GM12873 (cell line): ENCODE measurements around the gene MYCT1.

Source experiments
- TF ChIP-seq, protein P1 (sequence below): IDR thresholded peaks from 2 replicates; pipeline ENCODE4 v1.5.1; 2012; ENCODE audit warnings: low read depth, mild to moderate bottlenecking, moderate library complexity, low read length, control low read depth; ENCODE audit not compliant: insufficient read depth; ENCODE audit errors: missing control alignments

MYCT1 gene

DNA sequence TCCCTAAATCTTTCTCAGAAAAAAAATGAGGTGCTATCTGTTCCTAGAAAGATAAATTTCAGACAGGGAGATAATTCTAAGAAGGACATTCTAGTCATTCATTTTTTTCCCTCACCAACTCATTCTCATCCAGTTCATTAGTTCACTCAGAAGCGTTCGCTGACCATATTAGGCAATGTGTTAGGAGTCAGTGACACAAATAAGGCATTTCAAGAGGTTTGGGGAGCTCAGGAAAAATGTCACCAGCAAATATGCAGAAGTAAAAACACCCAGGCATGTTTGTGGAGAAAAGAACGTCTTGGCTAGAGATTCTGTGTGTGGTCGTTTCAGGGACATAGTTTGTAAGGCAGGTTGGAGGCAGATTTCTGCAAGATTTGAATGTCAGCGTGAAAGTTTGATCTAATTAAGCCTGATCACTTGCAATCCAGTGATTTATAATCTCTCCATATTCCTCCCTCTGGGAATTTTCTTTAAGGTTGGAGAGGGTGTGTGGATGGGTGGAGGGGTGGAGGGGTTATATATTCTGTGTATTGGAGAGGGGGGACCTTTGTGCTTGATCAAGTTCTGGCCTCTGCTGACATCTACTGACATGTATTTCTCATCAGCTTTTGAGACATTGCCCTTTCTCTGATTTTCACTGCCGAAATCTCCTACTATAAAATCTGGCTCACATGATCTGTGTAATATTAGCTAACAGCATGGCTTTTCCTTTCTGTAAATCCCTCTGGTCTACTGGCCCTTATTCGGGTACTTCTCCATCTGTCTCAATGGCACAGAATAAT, 3.6 kb downstream of the MYCT1 start:
- TF ChIP-seq, protein P1, sequence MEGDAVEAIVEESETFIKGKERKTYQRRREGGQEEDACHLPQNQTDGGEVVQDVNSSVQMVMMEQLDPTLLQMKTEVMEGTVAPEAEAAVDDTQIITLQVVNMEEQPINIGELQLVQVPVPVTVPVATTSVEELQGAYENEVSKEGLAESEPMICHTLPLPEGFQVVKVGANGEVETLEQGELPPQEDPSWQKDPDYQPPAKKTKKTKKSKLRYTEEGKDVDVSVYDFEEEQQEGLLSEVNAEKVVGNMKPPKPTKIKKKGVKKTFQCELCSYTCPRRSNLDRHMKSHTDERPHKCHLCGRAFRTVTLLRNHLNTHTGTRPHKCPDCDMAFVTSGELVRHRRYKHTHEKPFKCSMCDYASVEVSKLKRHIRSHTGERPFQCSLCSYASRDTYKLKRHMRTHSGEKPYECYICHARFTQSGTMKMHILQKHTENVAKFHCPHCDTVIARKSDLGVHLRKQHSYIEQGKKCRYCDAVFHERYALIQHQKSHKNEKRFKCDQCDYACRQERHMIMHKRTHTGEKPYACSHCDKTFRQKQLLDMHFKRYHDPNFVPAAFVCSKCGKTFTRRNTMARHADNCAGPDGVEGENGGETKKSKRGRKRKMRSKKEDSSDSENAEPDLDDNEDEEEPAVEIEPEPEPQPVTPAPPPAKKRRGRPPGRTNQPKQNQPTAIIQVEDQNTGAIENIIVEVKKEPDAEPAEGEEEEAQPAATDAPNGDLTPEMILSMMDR, result peak; percentile 7

DNA sequence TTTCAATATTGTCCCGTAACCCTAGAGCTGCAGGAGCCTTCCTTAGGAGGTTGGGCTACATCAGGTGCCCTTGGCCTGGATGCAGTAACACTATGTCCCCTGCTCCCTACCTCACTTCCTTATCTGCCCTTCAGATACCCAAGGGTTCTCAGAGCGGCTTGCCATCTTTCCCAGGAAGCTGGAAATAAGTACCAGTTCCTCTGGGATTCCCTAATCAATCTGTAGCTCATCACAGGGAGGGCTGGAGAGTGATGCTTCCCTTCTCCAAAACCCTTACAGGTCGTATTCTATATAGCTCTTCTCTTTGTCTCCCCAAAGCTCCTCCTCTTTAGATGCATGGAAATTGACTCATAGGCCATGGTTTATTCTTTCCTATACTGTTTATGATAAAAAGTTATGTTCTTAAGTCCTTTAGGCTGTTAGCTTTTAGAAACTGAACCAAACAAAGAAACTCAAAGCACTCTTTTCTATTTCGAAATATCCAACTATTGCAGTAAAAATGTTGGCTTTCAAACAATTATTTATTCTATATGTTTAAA, 4.2 kb downstream of the MYCT1 start:
- TF ChIP-seq, protein P1, result no peak

DNA sequence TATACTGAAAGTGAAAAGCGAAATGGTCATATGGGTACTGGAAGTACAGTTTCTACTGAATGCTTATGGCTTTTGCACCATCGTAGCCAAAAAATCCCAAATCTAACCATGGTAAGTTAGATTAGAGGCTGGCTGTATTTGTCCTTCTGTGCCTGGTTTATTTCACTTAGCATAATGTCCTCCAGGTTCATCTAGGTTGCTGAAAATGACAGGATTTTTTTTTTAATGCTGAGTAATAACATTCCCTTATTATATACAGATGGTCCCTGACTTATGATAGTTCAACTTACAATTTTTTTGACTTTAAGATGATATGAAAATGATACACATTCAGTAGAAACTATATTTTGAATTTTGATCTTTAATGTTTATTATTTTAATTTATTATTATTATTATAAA, 7.6 kb downstream of the MYCT1 start:
- TF ChIP-seq, protein P1, result no peak

DNA sequence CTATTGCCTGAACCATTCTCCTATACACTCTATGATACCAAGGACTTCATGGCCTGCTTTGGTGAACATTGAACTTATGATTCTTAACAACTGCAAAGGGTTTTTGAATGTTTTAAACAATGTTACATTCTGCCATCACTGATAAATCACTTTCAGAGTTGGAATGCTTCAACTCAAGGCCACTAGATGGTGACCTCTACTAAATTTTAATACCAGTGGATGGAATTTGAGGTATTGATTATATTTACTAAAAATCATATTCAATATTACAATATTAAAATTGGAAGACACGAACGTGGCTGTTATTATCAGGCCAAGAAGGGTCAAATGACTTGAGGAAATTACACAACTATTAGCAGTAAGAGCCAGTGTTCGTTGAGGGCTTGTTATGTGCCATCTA, 18.6 kb downstream of the MYCT1 start:
- TF ChIP-seq, protein P1, result no peak

DNA sequence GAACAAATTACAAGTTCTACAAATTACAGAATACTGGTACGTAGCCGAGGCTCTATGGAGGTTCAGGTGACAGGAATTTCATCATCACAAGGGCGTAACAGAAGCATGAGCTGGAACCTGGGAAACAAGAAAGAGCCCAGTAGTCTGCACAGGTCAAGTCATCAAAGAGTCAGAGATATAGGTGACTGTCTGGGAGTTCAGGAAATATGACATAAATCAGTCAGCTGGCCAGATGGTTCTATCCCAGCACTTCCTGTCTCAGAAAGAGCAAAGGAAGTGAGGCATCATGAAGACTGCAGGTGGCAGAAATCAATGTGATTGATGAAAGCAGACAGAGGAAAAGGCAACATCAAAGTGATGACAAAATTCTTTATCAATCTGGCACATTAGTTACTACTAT, 23.3 kb downstream of the MYCT1 start:
- TF ChIP-seq, protein P1, result no peak

DNA sequence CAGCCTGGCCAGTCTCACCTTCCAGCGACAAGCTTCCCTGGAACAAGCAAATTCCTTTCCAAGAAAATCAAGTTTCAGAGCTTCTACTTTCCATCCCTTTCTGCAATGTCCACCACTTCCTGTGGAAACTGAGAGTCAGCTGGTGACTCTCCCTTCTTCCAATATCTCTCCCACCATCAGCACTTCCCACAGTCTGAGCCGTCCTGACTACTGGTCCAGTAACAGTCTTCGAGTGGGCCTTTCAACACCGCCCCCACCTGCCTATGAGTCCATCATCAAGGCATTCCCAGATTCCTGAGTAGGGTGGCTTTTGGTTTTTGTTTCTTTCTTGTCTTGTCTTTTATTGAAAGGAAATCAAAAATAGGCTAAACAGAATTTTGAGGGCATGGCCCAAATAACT, 24.3 kb downstream of the MYCT1 start:
- TF ChIP-seq, protein P1, result no peak

DNA sequence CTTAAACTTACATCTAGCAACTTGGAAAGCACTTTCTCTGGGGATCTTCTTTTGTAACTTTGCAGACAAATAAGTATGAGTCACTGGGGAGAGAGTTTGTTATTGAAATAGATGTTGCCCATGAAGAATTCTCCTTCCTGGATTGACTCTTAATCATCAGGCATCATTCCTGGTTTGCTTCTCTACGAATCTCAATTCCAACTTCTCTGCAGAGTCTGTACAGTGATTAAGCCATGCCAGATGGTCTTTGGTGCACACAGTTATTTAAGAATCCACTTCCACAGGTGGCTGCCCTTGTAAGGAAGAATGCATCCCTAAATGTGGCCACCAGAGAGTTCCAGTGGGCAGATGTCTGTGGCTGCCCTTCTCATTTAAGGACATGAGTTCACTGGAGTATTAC, 25.7 kb downstream of the MYCT1 start:
- TF ChIP-seq, protein P1, result no peak
